Endothelial cell of umbilical vein (primary cell): Measurements from ENCODE around the gene MIA2. TPM values are rescaled to one million over a fixed set of nuclear protein-coding genes. Genes with fewer than 3 reads are reported as not detected.
A peak's percentile ranks its signal among the peaks of the same experiment; 100 is the strongest.

Source experiments
- BruUV-seq: library from RNA; stranded (reverse); fragments of 400-500 nt; replicated peaks from 2 replicates; lab custom pipeline; 2021; lab: Mats Ljungman, UMichigan
- CTCF ChIA-PET: fragments of 300-600, 350-600 bp; sonication (Branson Sonifier 250); formaldehyde crosslinking; loops from one replicate; lab custom pipeline; 2021; ENCODE audit warnings: antibody characterized with exemption, inconsistent platforms; lab: Charles Lee
- POLR2A ChIA-PET: fragments of 300-600, 350-600 bp; sonication (Branson Sonifier 250); formaldehyde crosslinking; loops from one replicate; lab custom pipeline; 2021; ENCODE audit warnings: antibody characterized with exemption, inconsistent platforms; lab: Charles Lee
- DNase-seq: peaks from one replicate; pipeline ENCODE4 v3.0.0-alpha.2; 2011; ENCODE audit warnings: low read depth, low spot score
- FAIRE-seq: peaks from 2 replicates; lab custom pipeline; 2011; peaks lifted over from hg19 to GRCh38; lab: Jason Lieb, UNC
- H2AFZ ChIP-seq: 2 replicates; pipeline ENCODE4 v1.6.0; 2012; ENCODE audit warnings: low read depth, low read length, control low read depth, inconsistent platforms
- H3K27ac ChIP-seq: 2 replicates; pipeline ENCODE4 v1.5.1; 2011; ENCODE audit warnings: low read depth, mild to moderate bottlenecking, control low read depth, low read length, moderate library complexity; ENCODE audit not compliant: insufficient read depth
- H3K27me3 ChIP-seq, 2 experiments: 2 replicates each; pipeline versions ENCODE4 v1.6.0 to v1.6.1; 2011; ENCODE audit warnings: low read length in 2 of 2, mixed read lengths in 1 of 2; ENCODE audit not compliant: control insufficient read depth in 2 of 2, insufficient read depth in 2 of 2
- H3K36me3 ChIP-seq, 2 experiments: 2 replicates in 1 of 2; 3 replicates in 1 of 2; pipeline ENCODE4 v1.5.1; 2011; ENCODE audit warnings: low read length in 2 of 2, mild to moderate bottlenecking in 1 of 2, moderate library complexity in 1 of 2; ENCODE audit not compliant: control insufficient read depth in 2 of 2, insufficient read depth in 2 of 2; ENCODE audit errors: extremely low read depth in 1 of 2
- H3K4me1 ChIP-seq: 3 replicates; pipeline ENCODE4 v1.5.1; 2011; ENCODE audit warnings: mild to moderate bottlenecking, low read length; ENCODE audit not compliant: control insufficient read depth, insufficient read depth; ENCODE audit errors: extremely low read depth
- H3K4me2 ChIP-seq: 2 replicates; pipeline ENCODE4 v1.6.1; 2011; ENCODE audit warnings: low read length, control low read depth, mixed read lengths; ENCODE audit not compliant: insufficient read depth
- H3K4me3 ChIP-seq, 3 experiments: fragments of 200-600 bp in 1 of 3; sonication (generic), shearing (Covaris generic) in 1 of 3; replicated peaks in 1 of 3; 2 replicates each; pipeline ENCODE4 v1.5.1; 2011 to 2016; ENCODE audit warnings: control low read depth in 3 of 3, low read length in 3 of 3, mild to moderate bottlenecking in 2 of 3, inconsistent platforms in 1 of 3, low read depth in 1 of 3, moderate library complexity in 1 of 3; ENCODE audit not compliant: insufficient read depth in 1 of 3
- H3K79me2 ChIP-seq: 2 replicates; pipeline ENCODE4 v1.6.0; 2012; ENCODE audit warnings: low read length, inconsistent platforms; ENCODE audit not compliant: control insufficient read depth, insufficient read depth
- H3K9ac ChIP-seq: replicated peaks from 2 replicates; pipeline ENCODE3; 2011; ENCODE audit warnings: low read length, control low read depth; ENCODE audit not compliant: insufficient read depth; ENCODE audit errors: extremely low read depth
- H3K9me1 ChIP-seq: replicated peaks from 3 replicates; pipeline ENCODE4 v1.6.0; 2011; ENCODE audit warnings: mild to moderate bottlenecking, low read length; ENCODE audit not compliant: control insufficient read depth, insufficient read depth; ENCODE audit errors: extremely low read depth
- H3K9me3 ChIP-seq: replicated peaks from 2 replicates; pipeline ENCODE4 v1.5.1; 2012; ENCODE audit warnings: low read length, inconsistent platforms; ENCODE audit not compliant: control insufficient read depth, insufficient read depth
- H4K20me1 ChIP-seq: replicated peaks from 2 replicates; pipeline ENCODE3; 2011; ENCODE audit warnings: mild to moderate bottlenecking, low read length; ENCODE audit not compliant: control insufficient read depth, insufficient read depth; ENCODE audit errors: extremely low read depth
- CTCF ChIP-seq, 2 donors: IDR thresholded peaks; 1 replicate in 1 of 2; 2 replicates in 1 of 2; pipeline ENCODE4 v1.5.1; 2011; ENCODE audit warnings: low read length in 2 of 2, mild to moderate bottlenecking in 2 of 2, moderate library complexity in 2 of 2, control low read depth in 1 of 2, inconsistent platforms in 1 of 2, low read depth in 1 of 2; ENCODE audit not compliant: insufficient read depth in 1 of 2; ENCODE audit errors: extremely low read depth in 1 of 2
- EZH2 ChIP-seq: IDR thresholded peaks from 2 replicates; pipeline ENCODE4 v1.6.1; 2012; ENCODE audit warnings: borderline replicate concordance, low read depth, mild to moderate bottlenecking, moderate library complexity, low read length, inconsistent platforms; ENCODE audit not compliant: severe bottlenecking
- FOS ChIP-seq: IDR thresholded peaks from 2 replicates; pipeline ENCODE4 v1.6.1; 2011; ENCODE audit warnings: mild to moderate bottlenecking, low read length, moderate library complexity, borderline replicate concordance; ENCODE audit not compliant: insufficient read depth
- GATA2 ChIP-seq: IDR thresholded peaks from 2 replicates; pipeline ENCODE4 v1.7.0; 2011; ENCODE audit warnings: low read depth, mild to moderate bottlenecking, moderate library complexity, mixed read lengths, low read length; ENCODE audit not compliant: insufficient read length, insufficient read depth
- JUN ChIP-seq: IDR thresholded peaks from 2 replicates; pipeline ENCODE4 v1.6.1; 2011; ENCODE audit warnings: borderline replicate concordance, low read depth; ENCODE audit not compliant: insufficient read length, insufficient read depth
- MYC ChIP-seq: IDR thresholded peaks from one replicate; pipeline ENCODE4 v1.6.1; 2011; ENCODE audit warnings: mild to moderate bottlenecking, low read depth, low read length
- POLR2A ChIP-seq: IDR thresholded peaks from 2 replicates; pipeline ENCODE4 v1.6.1; 2012; ENCODE audit warnings: low read depth, mild to moderate bottlenecking, control low read depth, low read length
- dilution Hi-C: fragments of 300-500 bp; cut with MboI; formaldehyde crosslinking; loops from one replicate; pipeline ENCODE4 v1.15.0; 2019; ENCODE audit warnings: low sequenced_read_pairs; ENCODE audit not compliant: extremely low pct_ligation_motif_present
- intact Hi-C: fragments of 100-400 bp; cut with micrococcal nuclease; formaldehyde crosslinking; loops from one replicate; pipeline ENCODE4 v1.10.0; 2022
- polyA plus RNA-seq, 4 experiments: library from polyadenylated mRNA; depleted of rRNA in 3 of 4; stranded (reverse) in 3 of 4; unstranded in 1 of 4; fragments of >200 nt; gene quantifications; 2 replicates each; pipeline versions ENCODE4 v1.2.1 to v1.2.3, GENCODE V29; 2011 to 2012; ENCODE audit warnings: missing spikeins in 1 of 4
- total RNA-seq: library from RNA; stranded (reverse); gene quantifications from 2 replicates; pipeline ENCODE4 v1.2.3, GENCODE V29; 2021
- TF ChIP-seq, protein P1 (sequence below): IDR thresholded peaks from 2 replicates; pipeline ENCODE4 v1.6.1; 2011; ENCODE audit not compliant: insufficient read depth, insufficient read length

The MIA2 gene
- total and polyA plus RNA-seq, 2 donors (not counting 3 experiments of a cell fraction or from before 2014, with no cell fraction given), result 9.4 to 14.9 TPM

GRCh38 chr14:39374851-39375250 lies 141.1 kb downstream of the MIA2 start:
- no TSS peak for BruUV-seq
- ChIA-PET POLR2A (no interaction called here), CTCF (interaction anchor here (1.2 to 1.6 kb wide), 4 partner anchors 9 to 143 kb away, joined by 3 to 5 read pairs (median 4); no protein-coding TSS in a partner anchor)
- Histone ChIP-seq H3K4me2 (peak overlapping the region; percentile 54), H3K36me3 (no peaks in the 10 kb centered on the region), H3K27ac (peak overlapping the region; percentile 83), H4K20me1 (no peaks in the 10 kb centered on the region), H3K4me3 (no peak overlapping the region), H3K79me2 (no peaks in the 10 kb centered on the region), H3K4me1 (peaks cover 34% of the 10 kb centered on the region), H3K27me3 (no peaks in the 10 kb centered on the region), H3K9me1 (no peaks in the 10 kb centered on the region), H3K9me3 (no peaks in the 10 kb centered on the region), H3K9ac (peak overlapping the region; percentile 25), H2AFZ (peak overlapping the region; percentile 14)
- DNase-seq, result peak; percentile 78
- no peak for FAIRE-seq
- TF ChIP-seq JUN, result no peak
- TF ChIP-seq POLR2A, result no peak
- TF ChIP-seq GATA2, result no peak
- TF ChIP-seq MYC, result no peak
- peak; percentile 64 for TF ChIP-seq FOS
- TF ChIP-seq CTCF (IDR thresholded peaks at IDR 0.05; ENCODE audit: extremely low read depth in 1 of 2, insufficient read depth in 1 of 2, low read depth in 1 of 2, low read length in 2 of 2), result no peak
- TF ChIP-seq, protein P1, sequence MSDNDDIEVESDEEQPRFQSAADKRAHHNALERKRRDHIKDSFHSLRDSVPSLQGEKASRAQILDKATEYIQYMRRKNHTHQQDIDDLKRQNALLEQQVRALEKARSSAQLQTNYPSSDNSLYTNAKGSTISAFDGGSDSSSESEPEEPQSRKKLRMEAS, result no peak
- TF ChIP-seq EZH2, result no peak
- dilution Hi-C loops, result no loop called here
- intact Hi-C loops, result loop anchor here (2.0 kb wide), 1 partner anchor 58 kb away; the partner anchor contains the start of gene FBXO33
